HG02938 (cell line): ENCODE data around the gene RUNX2.

ENCODE experiments used
- ATAC-seq: cut with Tn5 transposase; IDR thresholded peaks from one replicate; pipeline ENCODE4 v1.9.1; 2021; ENCODE audit warnings: mild to moderate bottlenecking, moderate library complexity; ENCODE audit not compliant: unreplicated experiment

RUNX2 gene

GRCh38 chr6:45688180-45688579, 360.1 kb downstream of the RUNX2 start:
- no peak for ATAC-seq

GRCh38 chr6:45689926-45690615, 361.9 kb downstream of the RUNX2 start:
- ATAC-seq = no peak

- no peak for ATAC-seq
These were observed 362.7 kb downstream of the RUNX2 start for GRCh38 chr6:45690846-45691245.

- ATAC-seq = no peak
These were observed 363.3 kb downstream of the RUNX2 start for GRCh38 chr6:45691426-45691825.

- no peak for ATAC-seq
These were observed 363.9 kb downstream of the RUNX2 start for GRCh38 chr6:45692021-45692420.

- no peak for ATAC-seq
These were observed 368.6 kb downstream of the RUNX2 start for GRCh38 chr6:45696738-45697137.

- ATAC-seq = peak; percentile 83
These were observed 369.5 kb downstream of the RUNX2 start for GRCh38 chr6:45697605-45698004.

- ATAC-seq = peak; percentile 6
These were observed 369.9 kb downstream of the RUNX2 start for GRCh38 chr6:45698046-45698445.

GRCh38 chr6:45699663-45700062, 371.5 kb downstream of the RUNX2 start:
- no peak for ATAC-seq

- no peak for ATAC-seq
These were observed 375.0 kb downstream of the RUNX2 start for GRCh38 chr6:45702849-45703739.

GRCh38 chr6:45704056-45704800, 376.1 kb downstream of the RUNX2 start:
- no peak for ATAC-seq

- no peak for ATAC-seq
These were observed 377.2 kb downstream of the RUNX2 start for GRCh38 chr6:45705137-45705855.

GRCh38 chr6:45706319-45706718, 378.2 kb downstream of the RUNX2 start:
- peak; percentile 36 for ATAC-seq

- no peak for ATAC-seq
These were observed 379.0 kb downstream of the RUNX2 start for GRCh38 chr6:45707176-45707575.

- ATAC-seq = peak; percentile 62
These were observed 381.7 kb downstream of the RUNX2 start for GRCh38 chr6:45709781-45710220.

- ATAC-seq = peak; percentile 74
These were observed 382.2 kb downstream of the RUNX2 start for GRCh38 chr6:45710304-45710821.

GRCh38 chr6:45712076-45712475, 383.9 kb downstream of the RUNX2 start:
- ATAC-seq = no peak

GRCh38 chr6:45712786-45713185, 384.7 kb downstream of the RUNX2 start:
- no peak for ATAC-seq
